GM12865 (cell line): Measurements from ENCODE around the gene PABPN1.

Experiments used
- DNase-seq: peaks from one replicate; pipeline ENCODE4 v3.0.0; 2010; ENCODE audit warnings: low read depth
- H3K4me3 ChIP-seq: 2 replicates; pipeline ENCODE4 v1.5.1; 2011; ENCODE audit warnings: mild to moderate bottlenecking, low read depth, low read length, control low read depth
- TF ChIP-seq, protein P1 (sequence below): IDR thresholded peaks from 2 replicates; pipeline ENCODE4 v1.5.1; 2011; ENCODE audit warnings: low read length, control low read depth, low read depth, inconsistent platforms; ENCODE audit not compliant: insufficient read depth; ENCODE audit errors: missing control alignments

PABPN1 gene

DNA sequence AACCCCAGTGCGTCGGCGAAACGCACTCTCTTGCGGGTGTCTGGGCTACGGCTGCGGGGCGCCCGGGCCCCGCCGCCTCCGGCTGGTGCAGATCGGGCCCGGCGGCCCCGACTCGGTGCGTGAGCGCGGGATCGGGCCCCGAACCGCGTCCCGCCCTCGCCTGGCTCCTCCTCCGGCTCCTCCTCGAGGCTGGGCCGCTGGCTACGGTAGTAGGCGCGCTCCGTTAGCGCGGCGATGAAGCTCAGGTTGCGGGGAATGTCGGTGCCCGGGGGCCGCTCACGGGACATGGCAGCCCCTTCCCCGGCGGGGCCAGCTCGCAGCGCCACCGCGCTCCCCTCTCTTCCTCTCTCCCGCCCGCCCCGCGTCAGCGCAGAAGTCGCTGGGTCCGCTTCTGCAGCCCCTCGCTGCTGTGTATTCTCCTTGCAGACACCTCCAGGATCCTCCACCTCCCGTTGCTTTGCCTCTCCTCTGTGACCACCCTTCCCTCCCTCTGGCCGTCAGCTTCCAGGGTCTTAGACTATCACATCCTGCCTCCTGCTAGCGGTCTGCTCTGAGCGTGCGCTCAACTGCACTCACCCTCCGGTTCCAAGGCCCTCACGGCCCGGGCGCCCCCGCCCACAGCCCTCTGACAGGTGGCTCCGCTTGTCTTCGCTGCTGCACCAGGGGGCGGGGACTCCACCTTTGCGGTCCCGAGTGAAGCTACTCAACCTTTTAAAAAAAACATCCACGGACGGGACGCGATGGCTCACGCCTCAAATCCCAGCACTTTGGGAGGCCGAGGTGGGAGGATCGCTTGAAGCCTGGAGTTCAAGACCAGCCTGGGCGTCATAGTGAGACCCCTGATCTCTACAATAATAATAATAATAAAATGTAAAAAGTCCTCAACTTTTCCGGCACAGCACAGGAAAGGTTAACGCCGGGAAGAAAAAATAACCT, 18.7 kb upstream of the PABPN1 start, which contains the start of gene PPP1R3E:
TSS of gene PPP1R3E (minus strand) at position 570 of the 936 bp plus-strand sequence. CDS start at position 287, 283 bp downstream.
- H3K4me3 ChIP-seq = peak within 1 kb of the TSS; percentile 89
- TF ChIP-seq, protein P1, sequence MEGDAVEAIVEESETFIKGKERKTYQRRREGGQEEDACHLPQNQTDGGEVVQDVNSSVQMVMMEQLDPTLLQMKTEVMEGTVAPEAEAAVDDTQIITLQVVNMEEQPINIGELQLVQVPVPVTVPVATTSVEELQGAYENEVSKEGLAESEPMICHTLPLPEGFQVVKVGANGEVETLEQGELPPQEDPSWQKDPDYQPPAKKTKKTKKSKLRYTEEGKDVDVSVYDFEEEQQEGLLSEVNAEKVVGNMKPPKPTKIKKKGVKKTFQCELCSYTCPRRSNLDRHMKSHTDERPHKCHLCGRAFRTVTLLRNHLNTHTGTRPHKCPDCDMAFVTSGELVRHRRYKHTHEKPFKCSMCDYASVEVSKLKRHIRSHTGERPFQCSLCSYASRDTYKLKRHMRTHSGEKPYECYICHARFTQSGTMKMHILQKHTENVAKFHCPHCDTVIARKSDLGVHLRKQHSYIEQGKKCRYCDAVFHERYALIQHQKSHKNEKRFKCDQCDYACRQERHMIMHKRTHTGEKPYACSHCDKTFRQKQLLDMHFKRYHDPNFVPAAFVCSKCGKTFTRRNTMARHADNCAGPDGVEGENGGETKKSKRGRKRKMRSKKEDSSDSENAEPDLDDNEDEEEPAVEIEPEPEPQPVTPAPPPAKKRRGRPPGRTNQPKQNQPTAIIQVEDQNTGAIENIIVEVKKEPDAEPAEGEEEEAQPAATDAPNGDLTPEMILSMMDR = no peak
- DNase-seq = peak; percentile 92

DNA sequence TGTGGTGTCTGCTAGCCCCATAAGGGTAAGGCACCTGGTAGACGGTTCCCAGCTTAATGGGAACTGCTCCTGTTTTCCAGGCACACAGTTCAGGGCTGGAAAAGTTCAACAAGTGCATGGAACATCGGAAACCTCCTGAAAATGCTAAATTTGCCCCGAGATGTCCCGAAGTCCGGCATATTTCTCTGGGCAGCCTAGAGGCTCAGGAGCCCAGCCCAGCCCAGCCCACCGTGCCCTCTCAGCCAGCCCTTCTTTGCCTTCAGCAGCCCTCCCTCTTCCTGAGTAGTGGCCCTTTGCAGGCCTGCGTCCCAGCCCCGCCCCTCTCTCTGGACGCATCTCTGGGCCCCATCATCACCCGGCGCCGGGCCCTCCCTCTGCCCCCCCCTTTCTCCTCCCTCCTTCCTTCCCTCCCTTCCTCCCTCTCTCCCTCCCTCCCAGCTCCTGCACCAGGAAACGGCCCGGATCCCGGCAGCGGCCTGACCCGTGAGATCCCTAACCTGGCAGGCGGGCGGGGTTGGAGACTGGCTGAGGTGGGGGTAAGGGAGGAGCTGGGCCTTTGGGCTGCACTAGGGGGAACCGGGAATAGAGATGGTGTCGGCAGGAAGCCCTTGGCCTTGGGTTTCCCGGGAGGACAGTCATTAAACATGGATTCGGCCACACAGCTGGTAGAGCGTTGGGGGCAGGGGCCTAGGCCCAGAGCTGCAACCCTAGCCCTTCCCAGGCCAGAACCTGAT, 14.7 kb upstream of the PABPN1 start, which contains the start of gene BCL2L2:
TSS of gene BCL2L2 (plus strand) at position 422 of the 734 bp plus-strand sequence. CDS start 935 bp downstream, outside the sequence.
- TF ChIP-seq, protein P1 = no peak
- peak within 1 kb of the TSS; percentile 69 for H3K4me3 ChIP-seq
- peak; percentile 83 for DNase-seq

DNA sequence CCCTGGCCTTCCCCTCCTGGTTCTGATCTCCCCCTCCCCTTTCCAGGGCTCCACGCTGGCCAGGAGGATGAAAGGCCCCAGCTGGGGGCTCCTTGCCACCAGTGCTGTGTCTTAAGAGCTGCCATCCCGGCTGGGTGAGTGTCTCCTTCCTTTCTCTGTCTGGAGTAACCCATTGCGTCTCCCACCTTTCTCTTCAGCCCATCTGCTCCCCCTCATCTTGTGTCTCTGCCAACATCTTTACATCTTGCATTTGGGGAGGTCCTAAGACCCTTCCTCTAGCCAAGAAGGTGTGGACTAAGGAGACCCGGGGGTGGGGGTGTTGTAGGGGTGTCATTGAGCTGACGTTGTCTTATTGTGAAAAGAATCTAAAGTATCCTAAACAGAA, 14.1 kb upstream of the PABPN1 start:
- TF ChIP-seq, protein P1 = no peak
- DNase-seq = no peak
- H3K4me3 ChIP-seq = peak overlapping the region; percentile 69

DNA sequence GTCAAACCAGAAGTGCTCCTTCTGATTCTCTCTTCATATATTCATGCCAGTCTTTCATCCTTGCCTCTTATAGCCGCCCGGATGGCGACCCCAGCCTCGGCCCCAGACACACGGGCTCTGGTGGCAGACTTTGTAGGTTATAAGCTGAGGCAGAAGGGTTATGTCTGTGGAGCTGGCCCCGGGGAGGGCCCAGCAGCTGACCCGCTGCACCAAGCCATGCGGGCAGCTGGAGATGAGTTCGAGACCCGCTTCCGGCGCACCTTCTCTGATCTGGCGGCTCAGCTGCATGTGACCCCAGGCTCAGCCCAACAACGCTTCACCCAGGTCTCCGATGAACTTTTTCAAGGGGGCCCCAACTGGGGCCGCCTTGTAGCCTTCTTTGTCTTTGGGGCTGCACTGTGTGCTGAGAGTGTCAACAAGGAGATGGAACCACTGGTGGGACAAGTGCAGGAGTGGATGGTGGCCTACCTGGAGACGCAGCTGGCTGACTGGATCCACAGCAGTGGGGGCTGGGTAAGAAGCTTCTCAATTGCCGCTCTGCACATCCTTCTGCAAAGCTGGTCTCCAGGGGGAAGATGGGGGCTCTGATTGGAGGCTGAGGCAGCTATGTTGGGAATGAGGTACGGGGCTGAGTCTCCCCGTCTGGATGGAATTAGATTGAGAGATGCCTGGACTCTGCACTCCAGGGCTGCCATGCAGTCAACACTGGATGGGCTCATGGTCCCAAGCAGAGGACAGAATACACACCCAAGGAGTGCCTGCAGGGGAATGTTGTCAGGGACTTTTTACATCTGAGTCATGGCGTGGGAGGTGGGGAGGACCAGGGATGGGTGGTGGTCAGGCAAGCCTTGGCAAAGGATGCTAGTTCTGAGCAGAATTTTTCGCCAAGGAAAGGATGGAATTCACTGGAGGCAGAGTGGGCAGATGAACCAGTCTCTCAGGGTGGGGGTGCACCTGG, 13.3 kb upstream of the PABPN1 start:
- peak overlapping the region; percentile 69 for H3K4me3 ChIP-seq
- TF ChIP-seq, protein P1 = no peak
- no peak for DNase-seq

DNA sequence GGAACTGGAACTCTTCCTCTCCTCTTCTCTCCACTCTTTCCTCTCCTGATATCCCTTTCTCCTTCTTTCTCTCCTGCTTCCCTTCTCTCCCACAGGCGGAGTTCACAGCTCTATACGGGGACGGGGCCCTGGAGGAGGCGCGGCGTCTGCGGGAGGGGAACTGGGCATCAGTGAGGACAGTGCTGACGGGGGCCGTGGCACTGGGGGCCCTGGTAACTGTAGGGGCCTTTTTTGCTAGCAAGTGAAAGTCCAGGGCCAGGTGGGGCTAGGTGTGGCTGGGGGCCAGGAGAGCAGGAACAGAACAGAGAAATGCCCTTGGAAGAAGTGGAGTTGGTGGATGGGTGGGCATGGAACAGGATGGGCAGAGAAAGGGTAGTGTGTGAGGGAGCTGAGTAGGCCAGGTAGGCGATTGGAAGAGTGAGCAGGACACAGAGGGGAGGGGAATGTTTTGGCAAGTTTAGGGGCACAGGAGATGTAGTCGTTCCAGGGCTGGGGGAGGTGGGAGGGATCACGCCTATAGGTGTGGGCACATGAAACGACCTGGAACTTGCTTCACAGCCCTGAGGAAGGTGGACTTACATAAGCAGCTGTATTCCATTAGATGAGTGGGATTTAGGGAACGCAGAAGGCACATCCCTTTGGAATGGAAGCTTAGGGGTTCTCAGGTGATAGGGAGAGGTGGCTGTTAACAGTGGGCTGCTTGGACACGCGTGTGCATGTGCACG, 12.4 kb upstream of the PABPN1 start:
- no peak for DNase-seq
- no peak overlapping the region for H3K4me3 ChIP-seq
- TF ChIP-seq, protein P1 = no peak
